SU-DHL-6 (cell line): ENCODE measurements around the gene MEIOB.

Source experiments
- H2AFZ ChIP-seq: fragments of 200-600 bp; sonication (generic); 2 replicates; pipeline ENCODE4 v1.6.1; 2014; ENCODE audit warnings: low read depth, mild to moderate bottlenecking, moderate library complexity, mixed read lengths, antibody characterized with exemption, low read length; ENCODE audit not compliant: severe bottlenecking
- H3F3A ChIP-seq: fragments of 200-600 bp; shearing (Covaris generic); 2 replicates; pipeline ENCODE4 v1.6.0; 2016; ENCODE audit warnings: antibody characterized with exemption, mild to moderate bottlenecking; ENCODE audit not compliant: insufficient read depth
- H3K27ac ChIP-seq: fragments of 200-600 bp; sonication (generic); 2 replicates; pipeline ENCODE4 v1.5.1; 2016; ENCODE audit warnings: low read depth, mild to moderate bottlenecking, low read length, moderate library complexity, mixed read lengths
- H3K27me3 ChIP-seq: fragments of 200-600 bp; sonication (generic), shearing (Covaris generic); 2 replicates; pipeline ENCODE4 v1.6.0; 2014; ENCODE audit warnings: mild to moderate bottlenecking, low read length
- H3K36me3 ChIP-seq: fragments of 200-600 bp; sonication (generic); 2 replicates; pipeline ENCODE4 v1.6.1; 2014; ENCODE audit warnings: mild to moderate bottlenecking, low read length, mixed read lengths
- H3K4me2 ChIP-seq: fragments of 300-600, 200-600 bp; shearing (Covaris generic), sonication (generic); 2 replicates; pipeline ENCODE4 v1.6.0; 2014; ENCODE audit warnings: low read length, low read depth, mild to moderate bottlenecking; ENCODE audit not compliant: poor library complexity, severe bottlenecking
- H3K4me3 ChIP-seq: fragments of 200-600 bp; sonication (generic); 2 replicates; pipeline ENCODE4 v1.5.1; 2014; ENCODE audit warnings: antibody characterized with exemption, low read length, mild to moderate bottlenecking, mixed read lengths; ENCODE audit not compliant: insufficient read depth, poor library complexity, severe bottlenecking
- H3K79me2 ChIP-seq: fragments of 200-600 bp; sonication (generic); 2 replicates; pipeline ENCODE4 v1.6.1; 2014; ENCODE audit warnings: mild to moderate bottlenecking, low read length, moderate library complexity; ENCODE audit not compliant: insufficient read depth
- H3K9ac ChIP-seq: fragments of 200-600 bp; sonication (generic); 2 replicates; pipeline ENCODE4 v1.7.0; 2014; ENCODE audit warnings: mild to moderate bottlenecking, low read length
- H3K9me2 ChIP-seq: fragments of 200-600 bp; sonication (generic); replicated peaks from 2 replicates; pipeline ENCODE4 v1.6.1; 2014; ENCODE audit warnings: low read length; ENCODE audit not compliant: insufficient read depth
- H3K9me3 ChIP-seq: fragments of 200-600 bp; sonication (generic); 2 replicates; pipeline ENCODE4 v1.6.1; 2014; ENCODE audit warnings: low read length, mixed read lengths; ENCODE audit not compliant: insufficient read depth
- H4K20me1 ChIP-seq: fragments of 200-600 bp; sonication (generic); 2 replicates; pipeline ENCODE4 v1.6.1; 2014; ENCODE audit warnings: low read depth, mild to moderate bottlenecking, antibody characterized with exemption, low read length, moderate library complexity, mixed read lengths
- CTCF ChIP-seq: fragments of 200-600 bp; sonication (generic); IDR thresholded peaks from one replicate; pipeline ENCODE4 v1.5.1; 2017; ENCODE audit warnings: antibody characterized with exemption, mild to moderate bottlenecking, low read length, moderate library complexity; ENCODE audit not compliant: insufficient read depth, poor library complexity, severe bottlenecking
- EZH2phosphoT487 ChIP-seq: fragments of 200-600 bp; sonication (generic), shearing (Covaris generic); conservative IDR thresholded peaks from 2 replicates; pipeline ENCODE4 v1.6.1; 2018; ENCODE audit warnings: mild to moderate bottlenecking, antibody characterized with exemption, low read length, moderate library complexity, mixed read lengths

The MEIOB gene

GRCh38 chr16:1790611-1791255 is 81.2 kb downstream of the MEIOB start:
- no peaks in the 10 kb centered on the region for H3K9me3 ChIP-seq
- no peaks in the 10 kb centered on the region for H3K36me3 ChIP-seq
- no peak overlapping the region for H3K4me2 ChIP-seq

GRCh38 chr16:1790261-1790610 is 81.7 kb downstream of the MEIOB start:
- H3K9ac ChIP-seq = no peak overlapping the region
- peaks cover 12% of the 10 kb centered on the region for H3K79me2 ChIP-seq
- H3K4me2 ChIP-seq = no peak overlapping the region
- H3K9me3 ChIP-seq = no peaks in the 10 kb centered on the region
- no peaks in the 10 kb centered on the region for H3K36me3 ChIP-seq
- H3K27me3 ChIP-seq = no peaks in the 10 kb centered on the region
- no peak overlapping the region for H2AFZ ChIP-seq
- H4K20me1 ChIP-seq = no peaks in the 10 kb centered on the region
- no peaks in the 10 kb centered on the region for H3K9me2 ChIP-seq
- no peak for TF ChIP-seq CTCF
- TF ChIP-seq EZH2phosphoT487 = no peak
- no peak overlapping the region for H3K4me3 ChIP-seq
- no peak overlapping the region for H3K27ac ChIP-seq
- no peaks in the 10 kb centered on the region for H3F3A ChIP-seq

More at GRCh38 chr16:1790611-1791255, 81.2 kb downstream of the MEIOB start:
- Histone ChIP-seq H3K9me2 (no peaks in the 10 kb centered on the region), H2AFZ (no peak overlapping the region), H3K79me2 (peaks cover 7% of the 10 kb centered on the region), H3K27me3 (no peaks in the 10 kb centered on the region), H3K4me3 (no peak overlapping the region), H3K27ac (no peak overlapping the region), H3K9ac (no peak overlapping the region), H4K20me1 (no peaks in the 10 kb centered on the region), H3F3A (no peaks in the 10 kb centered on the region)
- TF ChIP-seq EZH2phosphoT487 (no peak), CTCF (no peak)

- no peak overlapping the region for H2AFZ ChIP-seq
- H3F3A ChIP-seq = no peaks in the 10 kb centered on the region
- H3K36me3 ChIP-seq = no peaks in the 10 kb centered on the region
- no peak overlapping the region for H3K4me2 ChIP-seq
- no peak overlapping the region for H3K9ac ChIP-seq
- H3K27ac ChIP-seq = no peak overlapping the region
- H3K9me2 ChIP-seq = no peaks in the 10 kb centered on the region
- H3K4me3 ChIP-seq = no peak overlapping the region
- H3K9me3 ChIP-seq = no peaks in the 10 kb centered on the region
- TF ChIP-seq CTCF (no peak), EZH2phosphoT487 (no peak)
- no peaks in the 10 kb centered on the region for H4K20me1 ChIP-seq
- peaks cover 16% of the 10 kb centered on the region for H3K79me2 ChIP-seq
- no peaks in the 10 kb centered on the region for H3K27me3 ChIP-seq
These were observed 82.3 kb downstream of the MEIOB start for GRCh38 chr16:1789643-1790045.
